GM12874 (cell line): ENCODE data around the gene ZNF629.

Source experiments
- TF ChIP-seq, protein P1 (sequence below): IDR thresholded peaks from 2 replicates; pipeline ENCODE4 v1.5.1; 2011; ENCODE audit warnings: low read depth, mild to moderate bottlenecking, control low read depth, low read length, moderate library complexity; ENCODE audit not compliant: insufficient read depth

Gene ZNF629

DNA sequence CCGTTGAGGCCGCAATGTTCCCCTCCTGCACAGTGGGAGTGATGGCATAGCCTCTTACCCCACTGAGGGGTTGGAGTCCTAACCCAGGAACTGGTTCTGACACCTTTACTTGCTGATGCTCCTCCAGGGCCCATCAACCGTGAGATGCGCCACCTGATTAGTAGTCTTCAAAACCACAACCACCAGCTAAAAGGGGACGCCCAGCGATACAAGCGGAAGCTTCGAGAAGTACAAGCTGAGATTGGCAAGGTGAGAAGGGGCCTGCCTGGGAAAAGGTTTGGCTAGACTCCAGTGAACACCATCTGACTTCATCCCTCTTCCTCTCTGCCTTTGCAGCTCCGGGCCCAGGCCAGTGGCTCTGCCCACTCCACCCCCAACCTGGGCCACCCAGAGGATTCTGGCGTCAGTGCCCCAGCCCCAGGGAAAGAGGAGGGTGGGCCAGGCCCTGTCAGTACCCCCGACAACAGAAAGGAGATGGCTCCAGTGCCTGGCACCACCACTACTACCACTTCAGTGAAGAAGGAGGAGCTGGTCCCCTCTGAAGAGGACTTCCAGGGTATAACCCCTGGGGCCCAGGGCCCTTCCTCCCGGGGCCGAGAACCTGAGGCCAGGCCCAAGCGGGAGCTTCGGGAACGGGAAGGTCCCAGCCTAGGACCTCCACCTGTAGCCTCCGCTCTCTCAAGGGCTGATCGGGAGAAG lies 19.1 kb downstream of the ZNF629 start:
- TF ChIP-seq, protein P1, sequence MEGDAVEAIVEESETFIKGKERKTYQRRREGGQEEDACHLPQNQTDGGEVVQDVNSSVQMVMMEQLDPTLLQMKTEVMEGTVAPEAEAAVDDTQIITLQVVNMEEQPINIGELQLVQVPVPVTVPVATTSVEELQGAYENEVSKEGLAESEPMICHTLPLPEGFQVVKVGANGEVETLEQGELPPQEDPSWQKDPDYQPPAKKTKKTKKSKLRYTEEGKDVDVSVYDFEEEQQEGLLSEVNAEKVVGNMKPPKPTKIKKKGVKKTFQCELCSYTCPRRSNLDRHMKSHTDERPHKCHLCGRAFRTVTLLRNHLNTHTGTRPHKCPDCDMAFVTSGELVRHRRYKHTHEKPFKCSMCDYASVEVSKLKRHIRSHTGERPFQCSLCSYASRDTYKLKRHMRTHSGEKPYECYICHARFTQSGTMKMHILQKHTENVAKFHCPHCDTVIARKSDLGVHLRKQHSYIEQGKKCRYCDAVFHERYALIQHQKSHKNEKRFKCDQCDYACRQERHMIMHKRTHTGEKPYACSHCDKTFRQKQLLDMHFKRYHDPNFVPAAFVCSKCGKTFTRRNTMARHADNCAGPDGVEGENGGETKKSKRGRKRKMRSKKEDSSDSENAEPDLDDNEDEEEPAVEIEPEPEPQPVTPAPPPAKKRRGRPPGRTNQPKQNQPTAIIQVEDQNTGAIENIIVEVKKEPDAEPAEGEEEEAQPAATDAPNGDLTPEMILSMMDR = no peak

DNA sequence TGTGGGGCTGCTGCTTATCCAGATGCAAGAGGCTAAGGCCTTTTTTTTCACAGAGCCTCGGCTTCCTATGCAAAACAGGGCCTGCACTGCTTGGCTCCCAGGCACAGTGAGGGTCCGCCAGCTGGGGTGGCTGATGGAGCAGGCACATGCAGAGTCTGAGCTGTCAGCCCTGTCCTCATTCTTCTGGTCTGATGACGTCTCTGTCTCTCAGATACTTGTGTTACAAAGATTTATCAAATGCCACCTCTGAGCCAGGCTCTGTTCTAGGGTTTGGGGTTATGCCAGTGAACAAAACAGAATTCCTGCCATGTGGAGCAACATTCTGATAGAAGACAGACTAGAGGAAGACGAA lies 20.1 kb downstream of the ZNF629 start:
- TF ChIP-seq, protein P1 = no peak

DNA sequence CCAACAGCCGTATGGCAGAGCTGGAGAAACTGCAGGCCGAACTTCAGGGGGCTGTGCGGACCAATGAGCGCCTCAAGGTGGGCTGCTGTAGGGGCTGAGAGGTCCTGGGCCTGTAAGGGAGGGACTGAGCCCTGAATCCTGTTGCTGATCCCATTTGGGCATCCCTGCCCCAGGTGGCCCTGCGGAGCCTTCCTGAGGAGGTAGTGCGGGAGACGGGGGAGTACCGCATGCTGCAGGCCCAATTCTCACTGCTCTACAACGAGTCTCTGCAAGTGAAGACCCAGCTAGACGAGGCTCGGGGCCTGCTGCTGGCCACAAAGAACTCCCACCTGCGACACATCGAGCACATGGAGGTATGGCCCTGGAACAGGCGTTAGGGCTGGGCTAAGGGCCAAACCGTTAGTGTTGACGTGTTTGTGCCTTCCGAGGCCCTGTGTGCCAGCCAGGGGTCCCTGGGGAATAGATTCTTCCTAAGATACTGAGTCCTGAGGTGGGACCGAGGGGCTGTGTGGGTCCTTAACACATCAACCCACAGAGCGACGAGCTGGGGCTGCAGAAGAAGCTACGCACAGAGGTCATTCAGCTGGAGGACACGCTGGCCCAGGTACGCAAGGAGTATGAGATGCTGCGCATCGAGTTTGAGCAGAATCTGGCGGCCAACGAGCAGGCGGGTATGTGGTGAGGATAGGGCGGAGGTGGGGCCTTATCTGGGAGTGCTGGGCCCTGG lies 20.6 kb downstream of the ZNF629 start:
- TF ChIP-seq, protein P1 = no peak

DNA sequence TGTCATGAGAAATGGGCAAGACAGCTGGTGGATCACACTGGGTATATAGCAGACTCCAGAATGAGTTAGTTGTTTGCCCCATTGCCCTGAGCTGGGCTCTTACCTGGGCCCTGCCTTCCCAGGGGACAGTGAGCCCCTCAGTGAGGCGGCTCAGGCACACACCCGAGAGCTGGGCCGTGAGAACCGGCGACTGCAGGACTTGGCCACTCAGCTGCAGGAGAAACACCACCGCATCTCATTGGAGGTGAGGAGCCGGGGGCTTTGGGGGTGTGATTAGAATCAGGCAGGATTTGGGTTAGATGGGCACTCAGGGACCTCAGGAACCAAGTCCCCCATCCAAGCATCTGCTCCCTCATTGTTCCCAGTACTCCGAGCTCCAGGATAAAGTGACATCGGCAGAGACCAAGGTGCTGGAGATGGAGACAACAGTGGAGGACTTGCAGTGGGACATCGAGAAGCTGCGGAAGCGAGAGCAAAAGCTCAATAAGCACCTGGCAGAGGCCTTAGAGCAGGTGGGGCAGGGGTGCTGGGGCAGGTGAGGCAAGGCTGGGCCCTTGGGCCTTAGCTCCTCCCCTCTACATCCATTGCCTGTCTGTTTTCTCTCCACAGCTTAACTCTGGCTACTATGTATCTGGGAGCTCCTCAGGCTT lies 22.1 kb downstream of the ZNF629 start:
- TF ChIP-seq, protein P1 = no peak

DNA sequence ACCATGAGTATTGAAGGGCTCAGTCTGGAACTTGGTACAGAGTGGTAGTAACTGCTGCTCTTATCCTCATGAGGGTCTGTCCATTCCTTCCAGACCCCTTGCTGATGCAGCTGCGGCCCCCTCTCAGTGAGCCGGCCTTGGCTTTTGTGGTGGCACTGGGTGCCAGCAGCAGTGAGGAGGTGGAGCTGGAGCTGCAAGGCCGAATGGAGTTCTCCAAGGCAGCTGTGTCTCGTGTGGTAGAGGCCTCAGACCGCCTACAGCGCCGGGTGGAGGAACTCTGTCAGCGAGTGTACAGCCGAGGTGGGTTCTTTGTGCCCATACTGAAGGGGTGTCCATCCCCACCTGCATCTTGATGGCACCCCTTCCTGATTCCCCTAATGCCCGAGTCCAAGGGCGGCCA lies 22.9 kb downstream of the ZNF629 start:
- TF ChIP-seq, protein P1 = no peak

DNA sequence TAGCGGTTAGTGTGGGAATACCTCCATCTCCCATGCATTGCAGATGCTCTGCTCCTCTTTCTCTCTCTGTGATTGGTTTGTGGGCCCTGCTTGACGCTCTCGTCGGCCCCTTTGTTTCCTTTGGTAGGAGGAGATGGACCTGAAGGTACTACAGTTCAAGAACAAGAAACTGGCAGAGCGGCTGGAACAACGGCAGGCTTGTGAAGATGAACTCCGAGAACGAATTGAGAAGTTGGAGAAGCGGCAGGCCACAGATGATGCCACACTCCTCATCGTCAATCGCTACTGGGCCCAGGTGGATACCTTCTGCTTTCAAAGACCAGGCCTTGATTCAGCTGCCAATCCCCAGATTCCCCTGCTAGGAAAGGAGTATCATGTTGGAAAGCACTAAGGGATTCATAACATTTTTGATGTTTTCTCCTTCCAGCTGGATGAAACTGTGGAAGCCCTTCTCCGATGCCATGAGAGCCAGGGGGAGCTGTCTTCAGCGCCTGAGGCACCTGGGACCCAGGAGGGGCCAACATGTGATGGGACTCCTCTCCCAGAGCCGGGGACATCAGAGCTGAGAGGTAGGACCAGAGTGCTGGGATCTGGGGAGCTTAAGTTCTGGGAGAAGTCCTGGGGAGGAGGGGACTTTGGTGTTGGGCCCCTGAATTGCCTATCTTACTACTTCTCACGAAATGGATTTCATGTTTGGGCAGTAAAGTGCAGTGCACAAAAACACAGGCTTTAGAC lies 23.8 kb downstream of the ZNF629 start:
- TF ChIP-seq, protein P1 = no peak
